Measurements from ENCODE around the gene PABPN1L.
A peak's percentile ranks its signal among the peaks of the same experiment; 100 is the strongest.

The PABPN1L gene

GRCh38 chr16:88903267-88903666, 36.8 kb upstream of the PABPN1L start:
- no peak overlapping the region for H3K4ac ChIP-seq (ENCODE audit: low read depth, low read length)
- no peak overlapping the region for H2AK5ac ChIP-seq (ENCODE audit: low read length)
- no peak overlapping the region for H3K27ac ChIP-seq (ENCODE audit: low read depth, low read length)
- no CpG with 5 or more reads among the region's 14 CpGs for WGBS (ENCODE audit: extremely low coverage, insufficient coverage, low lambda C conversion rate)
- H3K36me3 ChIP-seq (ENCODE audit: control insufficient read depth, insufficient read depth, low read length) = no peaks in the 10 kb centered on the region
- no peaks in the 10 kb centered on the region for H3K79me2 ChIP-seq (ENCODE audit: control insufficient read depth, insufficient read depth, low read length)
- no peak overlapping the region for H3K4me3 ChIP-seq (ENCODE audit: low read length)
- no peak overlapping the region for H3K23ac ChIP-seq (ENCODE audit: low read length)
- H2BK15ac ChIP-seq (replicated peaks; ENCODE audit: low read depth) = no peak overlapping the region
- H4K8ac ChIP-seq (ENCODE audit: low read depth, low read length) = no peak overlapping the region
- no peak overlapping the region for H3K56ac ChIP-seq (ENCODE audit: low read length)
- H3K4me2 ChIP-seq (ENCODE audit: low read length) = no peak overlapping the region
- H2BK5ac ChIP-seq (ENCODE audit: low read length) = no peak overlapping the region
- no peak for DNase-seq
- H3K18ac ChIP-seq (ENCODE audit: low read length) = no peak overlapping the region
- no peak overlapping the region for H2BK120ac ChIP-seq (ENCODE audit: low read depth, low read length)
- no peak overlapping the region for H4K5ac ChIP-seq (ENCODE audit: low read length)
- no peak overlapping the region for H3K9ac ChIP-seq (ENCODE audit: low read length)
- no peaks in the 10 kb centered on the region for H3K79me1 ChIP-seq (ENCODE audit: low read length)
- no peaks in the 10 kb centered on the region for H3K27me3 ChIP-seq (ENCODE audit: insufficient read depth, low read length, poor library complexity)
- no peaks in the 10 kb centered on the region for H3K4me1 ChIP-seq (ENCODE audit: control insufficient read depth, low read depth, low read length)

- no peak overlapping the region for H3K23ac ChIP-seq (ENCODE audit: low read length)
- H2BK120ac ChIP-seq (ENCODE audit: low read depth, low read length) = no peak overlapping the region
- H3K79me1 ChIP-seq (ENCODE audit: low read length) = no peaks in the 10 kb centered on the region
- H3K4ac ChIP-seq (ENCODE audit: low read depth, low read length) = no peak overlapping the region
- no peak overlapping the region for H3K27ac ChIP-seq (ENCODE audit: low read depth, low read length)
- H3K18ac ChIP-seq (ENCODE audit: low read length) = no peak overlapping the region
- WGBS (ENCODE audit: extremely low coverage, insufficient coverage, low lambda C conversion rate) = no CpG with 5 or more reads among the region's 16 CpGs
- H3K4me1 ChIP-seq (ENCODE audit: control insufficient read depth, low read depth, low read length) = no peaks in the 10 kb centered on the region
- no peak overlapping the region for H3K4me3 ChIP-seq (ENCODE audit: low read length)
- H3K27me3 ChIP-seq (ENCODE audit: insufficient read depth, low read length, poor library complexity) = no peaks in the 10 kb centered on the region
- H2BK5ac ChIP-seq (ENCODE audit: low read length) = no peak overlapping the region
- no peak overlapping the region for H4K8ac ChIP-seq (ENCODE audit: low read depth, low read length)
- H3K79me2 ChIP-seq (ENCODE audit: control insufficient read depth, insufficient read depth, low read length) = no peaks in the 10 kb centered on the region
- H3K36me3 ChIP-seq (ENCODE audit: control insufficient read depth, insufficient read depth, low read length) = no peaks in the 10 kb centered on the region
- no peak overlapping the region for H3K56ac ChIP-seq (ENCODE audit: low read length)
- H2AK5ac ChIP-seq (ENCODE audit: low read length) = no peak overlapping the region
- no peak overlapping the region for H4K5ac ChIP-seq (ENCODE audit: low read length)
- no peak for DNase-seq
- H2BK15ac ChIP-seq (replicated peaks; ENCODE audit: low read depth) = no peak overlapping the region
- H3K4me2 ChIP-seq (ENCODE audit: low read length) = no peak overlapping the region
- H3K9ac ChIP-seq (ENCODE audit: low read length) = no peak overlapping the region
These were observed 36.3 kb upstream of the PABPN1L start for GRCh38 chr16:88902744-88903143.

- Histone ChIP-seq H3K9ac (ENCODE audit: low read length) (no peak overlapping the region), H2BK5ac (ENCODE audit: low read length) (no peak overlapping the region), H3K36me3 (ENCODE audit: control insufficient read depth, insufficient read depth, low read length) (no peaks in the 10 kb centered on the region), H3K56ac (ENCODE audit: low read length) (peak overlapping the region; percentile 7), H3K79me1 (ENCODE audit: low read length) (no peaks in the 10 kb centered on the region), H2AK5ac (ENCODE audit: low read length) (no peak overlapping the region), H3K23ac (ENCODE audit: low read length) (no peak overlapping the region), H4K8ac (ENCODE audit: low read depth, low read length) (no peak overlapping the region), H4K5ac (ENCODE audit: low read length) (no peak overlapping the region), H3K4ac (ENCODE audit: low read depth, low read length) (no peak overlapping the region), H3K27me3 (ENCODE audit: insufficient read depth, low read length, poor library complexity) (no peaks in the 10 kb centered on the region), H3K27ac (ENCODE audit: low read depth, low read length) (no peak overlapping the region), H3K18ac (ENCODE audit: low read length) (no peak overlapping the region), H2BK120ac (ENCODE audit: low read depth, low read length) (no peak overlapping the region), H3K4me2 (ENCODE audit: low read length) (no peak overlapping the region), H3K4me3 (ENCODE audit: low read length) (no peak overlapping the region), H2BK15ac (replicated peaks; ENCODE audit: low read depth) (no peak overlapping the region), H3K79me2 (ENCODE audit: control insufficient read depth, insufficient read depth, low read length) (no peaks in the 10 kb centered on the region), H3K4me1 (ENCODE audit: control insufficient read depth, low read depth, low read length) (no peaks in the 10 kb centered on the region)
- peak; percentile 34 for DNase-seq
- no CpG with 5 or more reads among the region's 26 CpGs for WGBS (ENCODE audit: extremely low coverage, insufficient coverage, low lambda C conversion rate)
These were observed 35.4 kb upstream of the PABPN1L start for GRCh38 chr16:88901718-88902337.

GRCh38 chr16:88900662-88901052, 34.2 kb upstream of the PABPN1L start:
- DNase-seq = no peak
- Histone ChIP-seq H3K23ac (ENCODE audit: low read length) (no peak overlapping the region), H2BK5ac (ENCODE audit: low read length) (no peak overlapping the region), H3K4me3 (ENCODE audit: low read length) (no peak overlapping the region), H3K27ac (ENCODE audit: low read depth, low read length) (no peak overlapping the region), H3K27me3 (ENCODE audit: insufficient read depth, low read length, poor library complexity) (no peaks in the 10 kb centered on the region), H3K79me1 (ENCODE audit: low read length) (no peaks in the 10 kb centered on the region), H3K9ac (ENCODE audit: low read length) (no peak overlapping the region), H3K4me1 (ENCODE audit: control insufficient read depth, low read depth, low read length) (no peaks in the 10 kb centered on the region), H2BK15ac (replicated peaks; ENCODE audit: low read depth) (no peak overlapping the region), H3K4me2 (ENCODE audit: low read length) (no peak overlapping the region), H4K8ac (ENCODE audit: low read depth, low read length) (no peak overlapping the region), H2BK120ac (ENCODE audit: low read depth, low read length) (no peak overlapping the region), H3K4ac (ENCODE audit: low read depth, low read length) (no peak overlapping the region), H3K79me2 (ENCODE audit: control insufficient read depth, insufficient read depth, low read length) (no peaks in the 10 kb centered on the region), H3K56ac (ENCODE audit: low read length) (no peak overlapping the region), H4K5ac (ENCODE audit: low read length) (no peak overlapping the region), H2AK5ac (ENCODE audit: low read length) (no peak overlapping the region), H3K18ac (ENCODE audit: low read length) (no peak overlapping the region), H3K36me3 (ENCODE audit: control insufficient read depth, insufficient read depth, low read length) (no peaks in the 10 kb centered on the region)
- WGBS (ENCODE audit: extremely low coverage, insufficient coverage, low lambda C conversion rate) = no CpG with 5 or more reads among the region's 12 CpGs

GRCh38 chr16:88899901-88900661, 33.6 kb upstream of the PABPN1L start:
- Histone ChIP-seq H2BK5ac (ENCODE audit: low read length) (no peak overlapping the region), H3K4ac (ENCODE audit: low read depth, low read length) (no peak overlapping the region), H3K4me3 (ENCODE audit: low read length) (no peak overlapping the region), H3K4me1 (ENCODE audit: control insufficient read depth, low read depth, low read length) (no peaks in the 10 kb centered on the region), H3K27ac (ENCODE audit: low read depth, low read length) (no peak overlapping the region), H3K79me1 (ENCODE audit: low read length) (no peaks in the 10 kb centered on the region), H2BK120ac (ENCODE audit: low read depth, low read length) (no peak overlapping the region), H3K18ac (ENCODE audit: low read length) (no peak overlapping the region), H3K56ac (ENCODE audit: low read length) (no peak overlapping the region), H4K8ac (ENCODE audit: low read depth, low read length) (no peak overlapping the region), H2BK15ac (replicated peaks; ENCODE audit: low read depth) (no peak overlapping the region), H3K36me3 (ENCODE audit: control insufficient read depth, insufficient read depth, low read length) (no peaks in the 10 kb centered on the region), H3K79me2 (ENCODE audit: control insufficient read depth, insufficient read depth, low read length) (no peaks in the 10 kb centered on the region), H2AK5ac (ENCODE audit: low read length) (no peak overlapping the region), H3K27me3 (ENCODE audit: insufficient read depth, low read length, poor library complexity) (no peaks in the 10 kb centered on the region), H3K23ac (ENCODE audit: low read length) (no peak overlapping the region), H3K4me2 (ENCODE audit: low read length) (no peak overlapping the region), H3K9ac (ENCODE audit: low read length) (no peak overlapping the region), H4K5ac (ENCODE audit: low read length) (no peak overlapping the region)
- DNase-seq = no peak
- no CpG with 5 or more reads among the region's 41 CpGs for WGBS (ENCODE audit: extremely low coverage, insufficient coverage, low lambda C conversion rate)

All from mesendoderm (in vitro differentiated cells).